Kidney epithelial cell (primary cell): Measurements from ENCODE around the gene PSMC4. TPM values are rescaled to one million over a fixed set of nuclear protein-coding genes. Genes with fewer than 3 reads are reported as not detected.

Experiments
- DNase-seq: peaks from one replicate; pipeline ENCODE4 v3.0.0-alpha.2; 2010; ENCODE audit warnings: low read depth
- H3K27me3 ChIP-seq: 2 replicates; pipeline ENCODE4 v1.6.0; 2011; ENCODE audit warnings: low read length; ENCODE audit not compliant: control insufficient read depth, insufficient read depth
- H3K36me3 ChIP-seq: 2 replicates; pipeline ENCODE4 v1.5.1; 2011; ENCODE audit warnings: low read length; ENCODE audit not compliant: control insufficient read depth, insufficient read depth
- H3K4me3 ChIP-seq: 2 replicates; pipeline ENCODE4 v1.5.1; 2011; ENCODE audit warnings: low read depth, mild to moderate bottlenecking, control low read depth, low read length
- CTCF ChIP-seq: IDR thresholded peaks from 2 replicates; pipeline ENCODE4 v1.5.1; 2011; ENCODE audit warnings: mild to moderate bottlenecking, moderate library complexity, low read length, control low read depth, inconsistent platforms; ENCODE audit not compliant: insufficient read depth, poor library complexity, severe bottlenecking
- total RNA-seq: library from RNA; depleted of rRNA; stranded (reverse); fragments of >200 nt; gene quantifications from 2 replicates; pipeline ENCODE4 v1.2.3, GENCODE V29; 2015

The PSMC4 gene
- total RNA-seq = 105 and 149 TPM in 2 replicates

DNA sequence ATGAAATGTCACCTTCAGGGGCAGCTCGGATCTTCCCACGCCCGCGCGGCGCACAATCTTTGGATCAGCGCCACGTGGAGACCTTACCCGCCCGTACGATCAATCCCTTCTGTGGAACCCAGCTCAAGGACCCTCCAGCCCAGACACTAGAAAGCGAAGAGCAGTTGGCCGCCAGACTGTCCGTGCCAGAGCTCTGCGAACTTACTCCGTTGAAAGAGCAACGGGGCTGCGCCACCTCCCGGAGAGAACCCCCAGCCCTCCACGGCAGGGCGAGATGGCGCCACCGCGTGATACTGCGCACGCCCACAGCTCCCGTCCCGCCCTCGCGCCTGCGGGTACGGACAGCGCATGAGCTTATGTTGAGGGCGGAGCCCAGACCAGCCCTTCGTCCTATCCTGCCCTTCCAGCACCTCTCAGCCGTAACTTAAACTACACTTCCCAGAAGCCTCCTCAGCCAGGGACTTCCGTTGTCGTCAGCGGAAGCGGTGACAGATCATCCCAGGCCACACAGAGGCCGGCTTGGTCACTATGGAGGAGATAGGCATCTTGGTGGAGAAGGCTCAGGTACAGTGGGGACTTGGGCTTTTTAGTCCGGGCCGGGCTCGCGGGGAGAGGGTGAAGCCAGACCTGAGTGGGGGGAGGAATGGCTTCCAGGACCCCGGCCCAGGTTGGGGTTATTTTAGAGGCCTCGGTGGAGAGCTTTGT is at the start of gene PSMC4:
Gene PSMC4, plus strand, starts transcription at position 491 of the 705 bp plus-strand sequence. Its CDS starts 38 bp downstream, at position 529.
- peak; percentile 98 for DNase-seq
- Histone ChIP-seq H3K4me3 (peak within 1 kb of the TSS; percentile 72), H3K36me3 (peaks cover 6% of the 10 kb centered on the region), H3K27me3 (no peaks in the 10 kb centered on the region)
- TF ChIP-seq CTCF = peak; percentile 89

DNA sequence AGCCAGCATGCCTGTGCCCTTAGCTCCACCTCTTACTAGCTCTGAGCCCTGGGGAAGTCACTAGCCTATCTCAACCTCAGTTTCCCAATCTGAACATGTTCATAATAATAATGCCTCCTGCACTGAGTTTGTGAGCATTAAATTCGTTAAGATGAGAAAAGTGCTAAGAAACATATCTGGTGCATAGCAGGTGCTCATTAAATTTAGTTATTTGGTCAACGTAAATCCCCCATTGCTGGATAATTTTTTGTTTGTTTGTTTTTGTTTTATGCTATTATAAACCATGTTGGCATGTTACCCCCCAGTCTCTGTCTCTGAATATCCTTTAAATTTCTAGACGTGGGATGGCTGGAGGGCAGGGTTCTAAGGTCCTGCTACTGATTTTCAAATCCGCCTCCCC is 47.1 kb upstream of the PSMC4 start:
- DNase-seq = no peak
- Histone ChIP-seq H3K27me3 (no peaks in the 10 kb centered on the region), H3K4me3 (no peak overlapping the region), H3K36me3 (no peaks in the 10 kb centered on the region)
- TF ChIP-seq CTCF = no peak

DNA sequence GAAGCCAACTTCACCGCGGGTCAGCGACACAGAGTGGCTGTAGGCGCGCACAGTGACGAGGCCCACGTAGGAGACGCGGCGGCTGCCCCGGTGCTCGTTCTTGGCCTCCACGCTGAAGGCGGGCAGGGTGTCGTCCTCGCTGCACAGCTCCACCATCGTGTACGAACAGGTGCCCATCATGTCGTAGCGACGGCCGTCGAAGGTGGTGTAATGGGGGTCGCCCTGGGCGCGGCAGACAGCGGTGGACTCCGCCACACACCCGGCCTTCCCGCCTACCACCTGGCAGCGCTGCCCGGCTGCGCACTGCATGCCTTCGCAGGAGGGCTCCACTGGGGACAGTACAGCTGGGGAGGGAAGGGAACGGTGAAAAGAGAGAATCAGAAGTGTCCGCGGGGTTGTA is 46.6 kb upstream of the PSMC4 start:
- no peak overlapping the region for H3K4me3 ChIP-seq

DNA sequence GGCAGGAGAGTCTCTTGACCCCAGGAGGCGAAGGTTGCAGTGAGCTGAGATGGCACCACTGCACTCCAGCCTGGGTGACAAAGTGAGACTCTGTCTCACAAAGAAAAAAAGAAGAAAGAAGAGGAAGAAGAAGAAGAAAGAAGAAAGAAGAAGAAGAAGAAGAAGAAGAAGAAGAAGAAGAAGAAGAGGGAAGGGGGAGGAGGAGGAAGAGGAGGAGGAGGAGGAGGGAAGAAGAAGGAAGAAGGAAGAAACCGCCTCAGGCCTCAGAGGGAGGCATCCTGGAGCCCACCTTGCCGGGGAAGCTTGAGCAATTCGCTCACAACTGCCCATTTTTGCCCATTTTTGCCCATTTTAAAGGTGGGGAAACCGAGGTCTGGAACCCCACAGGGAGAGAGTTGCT is 46.0 kb upstream of the PSMC4 start:
- no peak for TF ChIP-seq CTCF
- DNase-seq = no peak
- Histone ChIP-seq H3K4me3 (no peak overlapping the region), H3K36me3 (no peaks in the 10 kb centered on the region), H3K27me3 (no peaks in the 10 kb centered on the region)

More for the DNA sequence above, 46.6 kb upstream of the PSMC4 start:
- Histone ChIP-seq H3K27me3 (no peaks in the 10 kb centered on the region), H3K36me3 (no peaks in the 10 kb centered on the region)
- DNase-seq = no peak
- TF ChIP-seq CTCF = no peak

DNA sequence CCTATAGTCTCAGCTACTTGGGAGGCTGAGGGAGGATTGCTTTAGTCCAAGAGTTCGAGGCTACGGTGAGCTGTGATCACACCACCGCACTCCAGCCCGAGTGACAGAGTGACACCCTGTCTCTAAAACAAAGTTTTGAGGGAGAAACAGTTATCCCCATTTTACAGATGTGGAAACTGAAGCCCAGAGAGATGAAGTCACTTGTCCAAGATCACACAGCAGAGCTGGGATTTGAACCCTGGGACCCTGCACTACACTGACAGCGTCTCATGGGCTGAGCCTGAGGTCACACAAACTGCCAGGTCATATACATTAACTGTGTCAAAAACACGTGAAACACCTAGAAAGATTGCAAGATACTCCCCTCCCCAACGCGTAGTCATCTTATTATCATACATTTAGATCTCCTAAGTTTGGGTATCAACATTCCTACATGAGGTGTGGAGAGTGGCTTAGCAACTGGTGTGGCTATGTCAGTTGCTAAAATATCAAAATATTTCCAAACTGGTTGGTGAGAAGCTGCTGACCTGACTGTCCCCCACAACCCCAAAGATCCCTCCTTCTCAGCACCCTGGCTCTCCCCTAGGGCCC is 44.7 kb upstream of the PSMC4 start:
- TF ChIP-seq CTCF = no peak
- Histone ChIP-seq H3K4me3 (no peak overlapping the region), H3K36me3 (no peaks in the 10 kb centered on the region), H3K27me3 (no peaks in the 10 kb centered on the region)
- no peak for DNase-seq
